Measurements from ENCODE around the gene SCAMP2.

The SCAMP2 gene

DNA sequence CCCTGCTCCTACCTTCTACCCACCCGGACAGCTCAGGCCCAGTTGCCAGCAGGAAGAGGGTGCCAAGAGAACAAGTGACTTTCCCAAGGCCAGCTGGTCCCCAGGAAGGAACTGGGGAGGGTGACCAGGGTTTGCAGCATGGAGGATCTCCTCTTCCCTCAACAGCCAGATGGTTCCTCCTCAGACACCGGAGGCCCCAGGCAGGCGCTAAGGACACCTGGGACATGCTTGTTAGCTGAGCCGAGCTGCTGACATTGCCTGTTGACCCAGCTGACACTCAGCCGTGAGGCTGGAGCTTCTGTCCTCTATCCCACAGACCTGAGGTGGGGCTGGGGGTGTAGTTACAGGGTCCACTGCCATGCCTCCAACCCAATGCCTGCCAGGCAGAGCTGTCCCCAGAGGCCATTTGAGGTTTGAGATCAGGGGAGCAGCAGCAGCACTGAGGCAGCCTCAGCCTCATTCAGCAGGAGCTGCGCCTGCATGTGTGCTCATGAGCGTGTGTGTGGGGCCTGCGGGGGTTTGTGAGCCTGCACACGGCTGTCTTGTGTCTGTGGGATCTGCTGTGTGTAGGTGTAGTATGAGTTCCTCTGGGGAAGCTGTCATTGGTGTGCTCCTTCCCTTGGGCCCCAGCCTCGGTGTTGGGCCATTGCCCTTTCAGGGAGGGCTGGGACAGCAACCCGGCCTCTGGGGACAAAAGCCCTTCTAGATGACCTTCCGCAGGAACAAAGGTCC lies 39.6 kb downstream of the SCAMP2 start:
- Histone ChIP-seq H3K9me3 (no peaks in the 10 kb centered on the region), H3K4me3 (no peak overlapping the region), H3K27me3 (ENCODE audit: low read depth) (peaks cover 17% of the 10 kb centered on the region), H3K36me3 (replicated peaks) (peaks cover 10% of the 10 kb centered on the region), H3K4me1 (no peaks in the 10 kb centered on the region)
- no peak for DNase-seq (ENCODE audit: low spot score in 2 of 2)
- in situ Hi-C loops (cut with MboI; ENCODE audit: low sequenced_read_pairs), result no loop called here

- Histone ChIP-seq H3K27me3 (ENCODE audit: low read depth) (peaks cover 24% of the 10 kb centered on the region), H3K4me3 (no peak overlapping the region), H3K4me1 (no peaks in the 10 kb centered on the region), H3K36me3 (replicated peaks) (peaks cover 7% of the 10 kb centered on the region), H3K9me3 (no peaks in the 10 kb centered on the region)
- in situ Hi-C loops (cut with MboI; ENCODE audit: low sequenced_read_pairs), result no loop called here
- DNase-seq (ENCODE audit: low spot score in 2 of 2), result no peak
Measured at GRCh38 chr15:74832826-74833225, 40.3 kb downstream of the SCAMP2 start.

- Histone ChIP-seq H3K4me1 (no peaks in the 10 kb centered on the region), H3K4me3 (no peak overlapping the region), H3K27me3 (ENCODE audit: low read depth) (peaks cover 33% of the 10 kb centered on the region), H3K9me3 (no peaks in the 10 kb centered on the region), H3K36me3 (replicated peaks) (peaks cover 7% of the 10 kb centered on the region)
- DNase-seq (ENCODE audit: low spot score in 2 of 2), result no peak
- in situ Hi-C loops (cut with MboI; ENCODE audit: low sequenced_read_pairs), result no loop called here
Measured at GRCh38 chr15:74831813-74832495, 41.2 kb downstream of the SCAMP2 start.

GRCh38 chr15:74830868-74831267 lies 42.3 kb downstream of the SCAMP2 start:
- Histone ChIP-seq H3K4me1 (no peaks in the 10 kb centered on the region), H3K27me3 (ENCODE audit: low read depth) (peaks cover 41% of the 10 kb centered on the region), H3K36me3 (replicated peaks) (peaks cover 5% of the 10 kb centered on the region), H3K4me3 (no peak overlapping the region), H3K9me3 (no peaks in the 10 kb centered on the region)
- DNase-seq (ENCODE audit: low spot score in 2 of 2), result no peak
- in situ Hi-C loops (cut with MboI; ENCODE audit: low sequenced_read_pairs), result no loop called here

DNA sequence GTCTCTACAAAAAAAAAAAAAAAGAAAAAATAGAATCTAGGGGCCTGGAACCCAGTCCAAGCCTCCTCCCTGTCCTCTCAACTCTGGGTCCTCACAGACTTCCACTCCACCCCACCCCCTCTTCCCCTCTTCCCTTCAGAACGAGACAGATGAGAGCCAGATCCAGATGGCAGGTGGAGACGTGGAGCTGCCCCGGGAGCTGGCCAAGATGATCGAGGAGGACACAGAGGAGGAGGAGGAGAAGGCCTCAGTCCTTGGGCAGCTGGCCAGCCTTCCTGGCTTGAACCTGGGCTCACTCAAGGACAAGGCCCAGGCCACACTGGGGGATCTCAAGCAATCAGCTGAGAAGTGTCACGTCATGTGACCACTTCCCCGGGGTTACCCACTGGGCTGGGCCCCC lies 43.2 kb downstream of the SCAMP2 start:
- peaks cover 50% of the 10 kb centered on the region for H3K27me3 ChIP-seq (ENCODE audit: low read depth)
- no peak for DNase-seq (ENCODE audit: low spot score in 2 of 2)
- in situ Hi-C loops (cut with MboI; ENCODE audit: low sequenced_read_pairs), result no loop called here
- no peak overlapping the region for H3K4me3 ChIP-seq
- no peaks in the 10 kb centered on the region for H3K4me1 ChIP-seq
- H3K36me3 ChIP-seq (replicated peaks), result no peaks in the 10 kb centered on the region; the same call in 1 of the 2 replicates
- no peaks in the 10 kb centered on the region for H3K9me3 ChIP-seq

- no peaks in the 10 kb centered on the region for H3K9me3 ChIP-seq
- in situ Hi-C loops (cut with MboI; ENCODE audit: low sequenced_read_pairs), result no loop called here
- no peaks in the 10 kb centered on the region for H3K4me1 ChIP-seq
- no peak overlapping the region for H3K4me3 ChIP-seq
- no peak for DNase-seq (ENCODE audit: low spot score in 2 of 2)
- peaks cover 55% of the 10 kb centered on the region for H3K27me3 ChIP-seq (ENCODE audit: low read depth)
- H3K36me3 ChIP-seq (replicated peaks), result no peaks in the 10 kb centered on the region
Measured at GRCh38 chr15:74829486-74829885, 43.7 kb downstream of the SCAMP2 start.

DNA sequence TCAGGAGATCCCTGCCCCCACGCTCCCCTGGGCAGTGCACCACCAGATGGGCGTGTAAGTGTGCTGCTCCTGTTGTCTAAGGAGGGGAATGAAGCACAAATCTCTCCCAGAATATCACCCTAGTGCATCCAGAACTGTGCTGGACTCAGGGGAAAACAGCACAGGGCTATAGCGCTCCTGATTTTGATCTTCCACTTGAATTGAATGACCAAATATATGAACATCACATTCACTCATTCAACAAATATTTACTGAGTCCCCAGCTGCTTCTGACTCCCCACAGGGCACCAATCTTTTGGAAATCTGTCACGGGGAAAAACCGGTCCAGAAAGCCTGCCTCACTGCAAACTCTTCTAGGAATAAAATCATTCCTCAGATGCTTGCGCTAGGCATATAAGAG lies 44.3 kb downstream of the SCAMP2 start:
- no peak for DNase-seq (ENCODE audit: low spot score in 2 of 2)
- Histone ChIP-seq H3K4me3 (no peak overlapping the region), H3K9me3 (no peaks in the 10 kb centered on the region), H3K36me3 (replicated peaks) (no peaks in the 10 kb centered on the region), H3K27me3 (ENCODE audit: low read depth) (peaks cover 60% of the 10 kb centered on the region), H3K4me1 (no peaks in the 10 kb centered on the region)
- in situ Hi-C loops (cut with MboI; ENCODE audit: low sequenced_read_pairs), result no loop called here

- no peak for DNase-seq (ENCODE audit: low spot score in 2 of 2)
- in situ Hi-C loops (cut with MboI; ENCODE audit: low sequenced_read_pairs), result no loop called here
- peaks cover 63% of the 10 kb centered on the region for H3K27me3 ChIP-seq (ENCODE audit: low read depth)
- no peak overlapping the region for H3K4me3 ChIP-seq
- no peaks in the 10 kb centered on the region for H3K36me3 ChIP-seq (replicated peaks)
- no peaks in the 10 kb centered on the region for H3K9me3 ChIP-seq
- H3K4me1 ChIP-seq, result no peaks in the 10 kb centered on the region
Measured at GRCh38 chr15:74827614-74828013, 45.6 kb downstream of the SCAMP2 start.

- DNase-seq (ENCODE audit: low spot score in 2 of 2), result no peak
- no peaks in the 10 kb centered on the region for H3K36me3 ChIP-seq (replicated peaks)
- no peaks in the 10 kb centered on the region for H3K4me1 ChIP-seq
- H3K27me3 ChIP-seq (ENCODE audit: low read depth), result peaks cover 69% of the 10 kb centered on the region
- no peak overlapping the region for H3K4me3 ChIP-seq
- H3K9me3 ChIP-seq, result no peaks in the 10 kb centered on the region
- in situ Hi-C loops (cut with MboI; ENCODE audit: low sequenced_read_pairs), result no loop called here
Measured at GRCh38 chr15:74826921-74827320, 46.2 kb downstream of the SCAMP2 start.

DNA sequence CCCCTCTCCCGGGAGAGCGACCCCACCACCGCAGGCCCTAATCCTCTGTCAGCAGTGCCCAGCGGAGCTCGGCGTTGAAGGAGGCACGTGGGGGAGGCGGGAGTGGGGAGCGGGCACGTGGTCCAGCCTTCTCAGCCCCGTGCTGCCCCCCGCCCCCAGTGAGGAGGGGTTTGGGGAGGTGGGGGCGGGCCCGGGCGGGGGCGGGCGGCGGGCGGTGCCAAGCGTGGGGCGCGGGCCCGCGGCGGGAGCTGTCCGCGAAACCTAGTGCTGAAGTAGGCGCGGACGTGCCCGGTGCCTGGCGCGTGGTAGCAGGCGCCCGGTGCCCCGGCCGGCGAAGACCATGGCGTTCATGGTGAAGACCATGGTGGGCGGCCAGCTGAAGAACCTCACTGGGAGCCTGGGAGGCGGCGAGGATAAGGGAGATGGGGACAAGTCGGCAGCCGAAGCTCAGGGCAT lies 46.8 kb downstream of the SCAMP2 start, which contains the start of gene CPLX3:
Gene CPLX3, plus strand, starts transcription at position 264 of the 456 bp plus-strand sequence. Its CDS starts 77 bp downstream, at position 341.
- peak in 1 of 2 experiments; percentile 81 for DNase-seq (ENCODE audit: low spot score in 2 of 2)
- Histone ChIP-seq H3K4me3 (no peak within 1 kb of the TSS), H3K27me3 (ENCODE audit: low read depth) (peaks cover 69% of the 10 kb centered on the region), H3K4me1 (no peaks in the 10 kb centered on the region), H3K36me3 (replicated peaks) (no peaks in the 10 kb centered on the region), H3K9me3 (no peaks in the 10 kb centered on the region)
- in situ Hi-C loops (cut with MboI; ENCODE audit: low sequenced_read_pairs), result no loop called here

GRCh38 chr15:74825866-74826265 lies 47.3 kb downstream of the SCAMP2 start:
- H3K4me1 ChIP-seq, result no peaks in the 10 kb centered on the region
- H3K4me3 ChIP-seq, result no peak overlapping the region
- in situ Hi-C loops (cut with MboI; ENCODE audit: low sequenced_read_pairs), result no loop called here
- no peaks in the 10 kb centered on the region for H3K9me3 ChIP-seq
- no peak for DNase-seq (ENCODE audit: low spot score in 2 of 2)
- H3K27me3 ChIP-seq (ENCODE audit: low read depth), result peaks cover 69% of the 10 kb centered on the region
- no peaks in the 10 kb centered on the region for H3K36me3 ChIP-seq (replicated peaks)

GRCh38 chr15:74824976-74825375 lies 48.2 kb downstream of the SCAMP2 start:
- Histone ChIP-seq H3K4me1 (no peaks in the 10 kb centered on the region), H3K27me3 (ENCODE audit: low read depth) (peaks cover 61% of the 10 kb centered on the region), H3K4me3 (no peak overlapping the region), H3K36me3 (replicated peaks) (no peaks in the 10 kb centered on the region), H3K9me3 (no peaks in the 10 kb centered on the region)
- in situ Hi-C loops (cut with MboI; ENCODE audit: low sequenced_read_pairs), result loop anchor here (25.0 kb wide), 1 partner anchor 487 kb away; no protein-coding TSS in a partner anchor
- no peak for DNase-seq (ENCODE audit: low spot score in 2 of 2)

GRCh38 chr15:74823324-74823723 lies 49.8 kb downstream of the SCAMP2 start:
- H3K27me3 ChIP-seq (ENCODE audit: low read depth), result peaks cover 57% of the 10 kb centered on the region
- in situ Hi-C loops (cut with MboI; ENCODE audit: low sequenced_read_pairs), result loop anchor here (25.0 kb wide), 1 partner anchor 489 kb away; no protein-coding TSS in a partner anchor
- H3K9me3 ChIP-seq, result no peaks in the 10 kb centered on the region
- H3K4me1 ChIP-seq, result no peaks in the 10 kb centered on the region
- no peak for DNase-seq (ENCODE audit: low spot score in 2 of 2)
- H3K4me3 ChIP-seq, result no peak overlapping the region
- no peaks in the 10 kb centered on the region for H3K36me3 ChIP-seq (replicated peaks)

- Histone ChIP-seq H3K9me3 (no peaks in the 10 kb centered on the region), H3K27me3 (ENCODE audit: low read depth) (peaks cover 46% of the 10 kb centered on the region), H3K36me3 (replicated peaks) (no peaks in the 10 kb centered on the region), H3K4me3 (no peak overlapping the region), H3K4me1 (no peaks in the 10 kb centered on the region; the same call in 1 of the 2 replicates)
- DNase-seq (ENCODE audit: low spot score in 2 of 2), result no peak
- in situ Hi-C loops (cut with MboI; ENCODE audit: low sequenced_read_pairs), result loop anchor here (25.0 kb wide), 1 partner anchor 490 kb away; no protein-coding TSS in a partner anchor
Measured at GRCh38 chr15:74822233-74822632, 50.9 kb downstream of the SCAMP2 start.

All from HAP-1 (cell line).